NCI-H2107 treated with DMSO at 0.1 percent for 48 hours (cell line): ENCODE measurements around the gene SHISA9.

Source experiments
- DNase-seq: peaks from one replicate; lab custom pipeline; 2025; ENCODE audit not compliant: unreplicated experiment; lab: John Stamatoyannopoulos, UW

The SHISA9 gene

GRCh38 chr16:13245713-13246377 lies 344.4 kb downstream of the SHISA9 start:
- DNase-seq, result no peak

DNA sequence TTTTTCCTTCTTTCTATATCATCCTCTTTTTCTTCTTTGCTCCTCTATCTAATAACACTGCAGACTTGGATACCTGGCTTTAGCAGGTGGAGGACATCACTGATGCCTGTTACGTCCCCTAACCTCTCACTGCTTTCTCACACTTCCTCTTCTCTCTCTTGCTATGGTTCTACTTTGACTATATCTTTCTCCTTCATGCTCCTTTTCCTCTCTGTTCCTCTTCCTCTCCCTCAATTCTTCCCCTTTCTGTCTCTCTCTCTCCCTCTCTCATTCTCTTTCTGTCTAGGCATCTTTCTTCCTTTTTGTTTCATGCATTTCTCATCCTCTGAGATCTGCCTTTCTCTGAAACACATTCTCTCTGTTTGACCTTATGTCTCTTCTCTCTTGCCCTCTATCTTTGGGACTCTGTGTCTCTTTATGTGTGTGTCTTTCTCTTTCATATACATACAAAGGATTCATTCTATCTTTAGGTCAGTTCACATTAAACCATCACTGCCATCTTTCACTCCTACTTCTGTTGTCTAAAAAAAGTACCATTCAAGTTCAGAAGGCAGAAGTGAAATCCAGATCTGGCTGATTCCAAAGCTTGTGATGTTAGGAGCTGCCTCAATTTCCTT lies 353.7 kb downstream of the SHISA9 start:
- no peak for DNase-seq

- DNase-seq, result no peak
Measured at GRCh38 chr16:13262270-13263090, 361.1 kb downstream of the SHISA9 start.

GRCh38 chr16:13264749-13265552 lies 363.6 kb downstream of the SHISA9 start:
- DNase-seq, result no peak

DNA sequence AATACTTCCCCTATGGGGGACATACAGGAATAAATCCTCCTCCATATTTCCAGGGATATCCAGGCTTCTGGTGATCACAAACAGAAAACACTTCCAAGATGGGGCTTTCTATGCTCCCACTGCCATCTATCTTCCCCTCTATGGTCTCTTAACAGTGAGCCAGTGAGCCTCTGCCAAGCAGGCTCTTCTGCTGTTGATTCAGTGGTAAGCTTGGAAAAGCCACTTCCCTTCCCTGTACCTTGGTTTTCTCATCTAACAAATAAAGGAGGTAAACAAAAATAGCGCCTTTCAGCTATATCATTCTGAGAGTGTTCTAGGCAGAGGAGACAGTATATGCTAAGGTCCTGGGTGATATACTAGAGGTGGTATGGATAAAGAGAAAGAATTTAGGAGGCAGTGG lies 368.0 kb downstream of the SHISA9 start:
- DNase-seq, result no peak

GRCh38 chr16:13269905-13270528 lies 368.6 kb downstream of the SHISA9 start:
- DNase-seq, result no peak

DNA sequence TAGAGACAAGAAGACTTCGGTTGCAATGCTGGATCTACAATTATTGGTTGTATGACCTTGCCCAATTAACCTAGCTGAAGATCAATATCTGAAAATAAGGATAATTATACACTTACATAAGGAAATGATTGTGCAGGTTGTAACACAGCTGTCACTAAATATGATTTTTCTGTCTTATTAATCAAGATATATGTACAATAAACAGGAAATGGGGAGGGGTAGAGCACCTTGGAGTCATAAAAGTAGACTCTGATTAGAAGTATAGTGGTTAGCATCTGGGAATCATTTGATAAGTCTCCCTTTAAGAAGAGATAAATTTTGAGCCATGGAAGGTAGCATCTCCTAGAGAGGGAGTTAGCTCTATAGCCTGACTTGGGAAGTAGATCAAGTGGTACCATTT lies 369.2 kb downstream of the SHISA9 start:
- DNase-seq, result no peak

DNA sequence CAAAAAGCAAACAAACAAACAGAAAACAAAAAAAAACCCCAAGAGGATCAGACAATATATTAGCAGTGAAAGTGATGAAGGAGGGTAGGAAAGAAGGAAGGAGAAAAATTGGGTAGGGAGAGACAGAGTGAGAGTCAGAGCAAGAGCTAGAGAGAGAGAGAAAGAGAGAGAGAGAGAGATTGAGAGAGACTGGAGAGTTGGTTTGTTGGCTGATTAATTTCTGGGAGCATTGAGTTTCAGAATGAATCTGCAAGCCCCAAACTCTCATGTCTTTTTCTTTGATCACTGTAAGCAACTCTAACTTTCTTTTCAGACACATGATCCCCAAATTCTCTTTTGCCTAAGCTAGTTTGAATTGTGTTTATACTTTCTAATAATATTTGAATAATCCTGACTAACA lies 388.1 kb downstream of the SHISA9 start:
- DNase-seq, result no peak
